Liver (tissue), 9 donors: ENCODE measurements around the gene FOXL1. TPM values are rescaled to one million over a fixed set of nuclear protein-coding genes. Genes with fewer than 3 reads are reported as not detected.

Experiments used
- DNase-seq: peaks from one replicate; pipeline ENCODE4 v3.0.0-alpha.2; 2017; ENCODE audit warnings: low spot score
- H3K27ac ChIP-seq, 2 donors: one replicate each; pipeline ENCODE4 v1.7.0; 2013; ENCODE audit warnings: inconsistent platforms in 2 of 2, low read length in 2 of 2, control low read depth in 1 of 2, low read depth in 1 of 2, mild to moderate bottlenecking in 1 of 2
- H3K27me3 ChIP-seq, 4 donors: one replicate each; pipeline versions ENCODE4 v1.6.1 to v1.7.0; 2013; ENCODE audit warnings: low read length in 3 of 4, inconsistent platforms in 1 of 4, mild to moderate bottlenecking in 1 of 4, moderate library complexity in 1 of 4; ENCODE audit not compliant: control insufficient read depth in 4 of 4, insufficient read depth in 4 of 4
- H3K36me3 ChIP-seq, 4 donors: one replicate each; pipeline versions ENCODE4 v1.6.1 to v1.7.0; 2013; ENCODE audit warnings: low read length in 3 of 4, mild to moderate bottlenecking in 3 of 4, low read depth in 1 of 4, moderate library complexity in 1 of 4; ENCODE audit not compliant: control insufficient read depth in 4 of 4, insufficient read depth in 3 of 4
- H3K4me1 ChIP-seq, 4 donors: one replicate each; pipeline versions ENCODE4 v1.6.1 to v1.7.0; 2013; ENCODE audit warnings: low read length in 3 of 4, mild to moderate bottlenecking in 3 of 4, moderate library complexity in 1 of 4; ENCODE audit not compliant: control insufficient read depth in 4 of 4, insufficient read depth in 4 of 4
- H3K4me3 ChIP-seq, 3 donors: one replicate each; pipeline versions ENCODE4 v1.6.1 to v1.7.0; 2013; ENCODE audit warnings: low read length in 3 of 3, control low read depth in 1 of 3, low read depth in 1 of 3, mild to moderate bottlenecking in 1 of 3
- H3K9ac ChIP-seq, 2 donors: one replicate each; pipeline ENCODE4 v1.7.0; 2013; ENCODE audit warnings: low read length in 2 of 2, mild to moderate bottlenecking in 2 of 2, moderate library complexity in 2 of 2, control low read depth in 1 of 2, low read depth in 1 of 2
- H3K9me3 ChIP-seq, 4 donors: one replicate each; pipeline versions ENCODE4 v1.6.1 to v1.7.0; 2013; ENCODE audit warnings: low read length in 3 of 4; ENCODE audit not compliant: control insufficient read depth in 4 of 4
- ATF3 ChIP-seq: IDR thresholded peaks from 2 replicates; pipeline ENCODE4 v1.6.1; 2016; ENCODE audit warnings: antibody characterized with exemption
- CTCF ChIP-seq: fragments of 150-350 bp; IDR thresholded peaks from 2 replicates; pipeline ENCODE4 v1.5.1; 2017; ENCODE audit warnings: improper control_type of control experiment, low read depth, low read length; ENCODE audit not compliant: missing input control
- EGR1 ChIP-seq, 2 donors: IDR thresholded peaks; 2 replicates each; pipeline ENCODE4 v1.6.1; 2016 to 2018; ENCODE audit warnings: antibody characterized with exemption in 2 of 2, low read depth in 2 of 2
- FOXA1 ChIP-seq: IDR thresholded peaks from 2 replicates; pipeline ENCODE4 v1.6.1; 2016; ENCODE audit warnings: antibody characterized with exemption
- FOXA2 ChIP-seq: IDR thresholded peaks from 2 replicates; pipeline ENCODE4 v1.6.1; 2016; ENCODE audit warnings: antibody characterized with exemption
- GABPA ChIP-seq, 2 donors: IDR thresholded peaks in 1 of 2; conservative IDR thresholded peaks in 1 of 2; 2 replicates each; pipeline ENCODE4 v1.6.1; 2016; ENCODE audit warnings: antibody characterized with exemption in 2 of 2, mild to moderate bottlenecking in 1 of 2, moderate library complexity in 1 of 2
- HNF4G ChIP-seq: IDR thresholded peaks from 2 replicates; pipeline ENCODE4 v1.6.1; 2016; ENCODE audit warnings: antibody characterized with exemption
- JUND ChIP-seq, 2 donors: IDR thresholded peaks; 2 replicates each; pipeline ENCODE4 v1.6.1; 2016; ENCODE audit warnings: antibody characterized with exemption in 2 of 2
- MAX ChIP-seq: IDR thresholded peaks from 2 replicates; pipeline ENCODE4 v1.6.1; 2016; ENCODE audit warnings: antibody characterized with exemption
- NR2F2 ChIP-seq: IDR thresholded peaks from 2 replicates; pipeline ENCODE4 v1.6.1; 2016; ENCODE audit warnings: antibody characterized with exemption
- RAD21 ChIP-seq, 2 donors: IDR thresholded peaks; 2 replicates each; pipeline ENCODE4 v1.6.1; 2016; ENCODE audit warnings: antibody characterized with exemption in 2 of 2, mild to moderate bottlenecking in 2 of 2
- REST ChIP-seq: IDR thresholded peaks from 2 replicates; pipeline ENCODE4 v1.6.1; 2016; ENCODE audit warnings: antibody characterized with exemption, mild to moderate bottlenecking
- RXRA ChIP-seq, 2 donors: IDR thresholded peaks; 2 replicates each; pipeline ENCODE4 v1.6.1; 2017 to 2018; ENCODE audit warnings: antibody characterized with exemption in 2 of 2, mild to moderate bottlenecking in 1 of 2
- SP1 ChIP-seq: IDR thresholded peaks from 2 replicates; pipeline ENCODE4 v1.6.1; 2018; ENCODE audit warnings: antibody characterized with exemption, mild to moderate bottlenecking
- TAF1 ChIP-seq: conservative IDR thresholded peaks from 2 replicates; pipeline ENCODE4 v1.6.1; 2016; ENCODE audit warnings: antibody characterized with exemption, mild to moderate bottlenecking
- YY1 ChIP-seq: IDR thresholded peaks from 2 replicates; pipeline ENCODE4 v1.6.1; 2016; ENCODE audit warnings: antibody characterized with exemption, mild to moderate bottlenecking
- ZBTB33 ChIP-seq: IDR thresholded peaks from 2 replicates; pipeline ENCODE4 v1.6.1; 2016; ENCODE audit warnings: antibody characterized with exemption
- WGBS: extraction: QIAGEN DNeasy Blood & Tissue Kit; methylation state at CpG from one replicate; pipeline ENCODE4 v1.1.7; 2013; 5-methylcytosine and 5-hydroxymethylcytosine counted together
- polyA plus RNA-seq, 2 donors: library from polyadenylated mRNA; stranded (reverse) in 1 of 2; unstranded in 1 of 2; fragments of 200-250 nt in 1 of 2; fragments of >200 nt in 1 of 2; fragmentation: Nextera tagmentation in 1 of 2; extraction: Ambion mirVana in 1 of 2; gene quantifications; one replicate each; pipeline versions ENCODE4 v1.2.1 to v1.2.3, GENCODE V29; 2013 to 2015
- total RNA-seq, 2 donors: library from RNA; depleted of rRNA; stranded (reverse); fragments of >200 nt; gene quantifications; one replicate each; pipeline ENCODE4 v1.2.3, GENCODE V29; 2014
- donor health status: healthy.
- donor health status: healthy.
- donor health status: healthy.
- donor health status: healthy.
- donor health status: healthy.

FOXL1 gene
- total and polyA plus RNA-seq, 4 donors: 0.05 to 0.06 TPM; not detected in 2

- 81% methylated on average over 18 of the region's 18 CpGs for WGBS
- DNase-seq: no peak
- TF ChIP-seq CTCF: no peak
- TF ChIP-seq RXRA (IDR thresholded peaks at IDR 0.05): no peak
- TF ChIP-seq MAX: no peak
- no peak for TF ChIP-seq YY1
- TF ChIP-seq NR2F2: no peak
- no peak for TF ChIP-seq TAF1
- TF ChIP-seq ZBTB33: no peak
- no peak for TF ChIP-seq JUND (IDR thresholded peaks at IDR 0.05)
- TF ChIP-seq HNF4G: no peak
- TF ChIP-seq EGR1 (IDR thresholded peaks at IDR 0.05; ENCODE audit: low read depth in 2 of 2): no peak
- no peak for TF ChIP-seq RAD21 (IDR thresholded peaks at IDR 0.05)
- TF ChIP-seq ATF3: no peak
- no peak for TF ChIP-seq FOXA1
- no peak for TF ChIP-seq GABPA (IDR thresholded peaks at IDR 0.05 in 1 of 2, conservative IDR thresholded peaks at IDR 0.05 in 1 of 2)
- no peak for TF ChIP-seq REST
- no peak for TF ChIP-seq FOXA2
- no peak for TF ChIP-seq SP1
- Histone ChIP-seq H3K9me3 (no peaks in the 10 kb centered on the region), H3K27me3 (peaks cover 0 to 11% (median 0%) of the 10 kb centered on the region in 4 donors), H3K4me3 (no peak overlapping the region), H3K36me3 (no peaks in the 10 kb centered on the region), H3K27ac (no peak overlapping the region), H3K4me1 (no peaks in the 10 kb centered on the region), H3K9ac (no peak overlapping the region)
Observed at GRCh38 chr16:86597126-86597879, 19.0 kb downstream of the FOXL1 start.
